GM19193 (cell line): ENCODE data around the gene CNOT9.

ENCODE experiments used
- POLR2A ChIP-seq: IDR thresholded peaks from 4 replicates; pipeline ENCODE4 v1.6.1; 2011; ENCODE audit not compliant: insufficient read depth, insufficient read length; ENCODE audit errors: extremely low read depth

The CNOT9 gene, protein sequence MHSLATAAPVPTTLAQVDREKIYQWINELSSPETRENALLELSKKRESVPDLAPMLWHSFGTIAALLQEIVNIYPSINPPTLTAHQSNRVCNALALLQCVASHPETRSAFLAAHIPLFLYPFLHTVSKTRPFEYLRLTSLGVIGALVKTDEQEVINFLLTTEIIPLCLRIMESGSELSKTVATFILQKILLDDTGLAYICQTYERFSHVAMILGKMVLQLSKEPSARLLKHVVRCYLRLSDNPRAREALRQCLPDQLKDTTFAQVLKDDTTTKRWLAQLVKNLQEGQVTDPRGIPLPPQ

DNA sequence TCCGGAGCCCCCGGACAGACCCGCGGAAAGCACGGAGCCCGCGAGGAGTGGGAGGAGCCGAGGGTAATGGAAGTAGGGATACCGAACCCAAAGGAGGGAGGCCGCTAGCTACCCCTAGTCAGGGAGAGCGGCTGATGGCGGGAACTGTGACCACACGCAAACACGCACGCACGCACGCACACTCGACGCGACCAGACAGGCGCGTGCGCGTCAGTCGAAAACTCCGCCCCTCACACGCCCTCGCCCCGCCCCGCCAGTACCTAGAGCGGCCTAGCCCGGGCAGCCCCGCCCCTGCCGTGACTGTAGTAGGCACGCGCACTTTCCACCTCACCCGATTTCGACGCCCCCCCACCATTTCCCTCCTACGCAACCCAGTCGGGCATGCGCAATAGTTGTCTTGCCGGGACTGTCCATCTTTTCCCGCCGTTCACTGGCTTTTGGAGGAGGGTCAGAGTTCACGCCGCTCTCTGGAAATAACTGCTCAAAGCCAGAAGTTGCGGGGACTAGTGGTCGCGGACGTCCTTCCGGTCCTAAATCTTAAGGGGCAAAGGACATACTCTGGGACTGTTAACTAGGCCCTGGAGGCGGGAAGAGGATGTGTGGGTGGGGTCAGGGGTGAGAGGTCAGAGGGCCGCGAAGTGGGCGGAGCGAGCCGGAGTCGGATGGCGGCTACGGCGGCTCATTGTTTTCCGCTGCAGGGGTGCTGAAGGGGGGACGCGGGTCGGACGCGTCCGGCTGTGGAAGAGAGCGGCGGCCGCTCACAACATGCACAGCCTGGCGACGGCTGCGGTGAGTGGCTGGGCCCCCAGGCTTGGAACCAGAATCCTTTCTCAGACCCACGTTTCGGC, at the start of gene CNOT9, which contains the start of gene USP37:
TSS of gene CNOT9 (plus strand) at position 650 of the 848 bp plus-strand sequence. CDS start at position 766, 116 bp downstream.
TSS of gene USP37 (minus strand) at position 162 of the 848 bp plus-strand sequence. CDS start 9,698 bp downstream, outside the sequence.
- peak; percentile 73 for TF ChIP-seq POLR2A

DNA sequence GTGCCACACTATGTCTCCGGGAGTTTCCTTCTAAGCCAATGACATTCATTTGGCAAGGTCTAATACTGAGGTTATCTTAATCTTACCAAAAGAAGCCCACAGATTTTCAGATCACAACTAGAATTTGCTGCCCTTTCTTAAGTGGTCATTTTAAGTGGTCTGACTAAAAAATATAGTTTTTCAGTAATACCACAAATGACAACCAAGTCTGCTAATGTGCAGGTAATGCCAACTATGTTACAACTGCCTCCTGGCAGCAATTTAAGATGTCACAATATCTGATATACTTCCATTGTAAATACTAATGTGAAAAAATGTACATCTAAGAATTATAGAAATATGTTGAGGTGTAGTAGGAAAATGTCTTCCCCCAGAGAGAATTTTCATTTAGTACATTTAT, 49.8 kb upstream of the CNOT9 start:
- TF ChIP-seq POLR2A = no peak

DNA sequence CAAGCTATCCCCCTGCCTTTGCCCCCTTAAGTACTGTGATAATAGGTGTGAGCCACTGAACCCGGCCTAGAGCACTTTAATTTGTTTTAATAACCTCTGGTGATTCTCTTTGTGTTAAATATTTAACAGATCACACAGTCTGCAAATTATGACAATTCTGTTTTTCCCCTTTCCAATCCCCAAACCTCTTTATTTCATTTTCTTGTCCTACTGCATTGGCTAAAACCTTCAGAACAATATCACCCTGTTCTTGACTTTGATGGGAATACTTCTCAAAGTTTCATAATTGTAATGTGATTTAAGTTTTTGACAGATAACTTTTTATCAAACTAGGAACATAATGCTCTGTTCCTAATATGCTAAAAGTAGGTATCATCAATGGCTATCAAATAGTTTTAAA, 45.0 kb upstream of the CNOT9 start:
- TF ChIP-seq POLR2A = no peak

DNA sequence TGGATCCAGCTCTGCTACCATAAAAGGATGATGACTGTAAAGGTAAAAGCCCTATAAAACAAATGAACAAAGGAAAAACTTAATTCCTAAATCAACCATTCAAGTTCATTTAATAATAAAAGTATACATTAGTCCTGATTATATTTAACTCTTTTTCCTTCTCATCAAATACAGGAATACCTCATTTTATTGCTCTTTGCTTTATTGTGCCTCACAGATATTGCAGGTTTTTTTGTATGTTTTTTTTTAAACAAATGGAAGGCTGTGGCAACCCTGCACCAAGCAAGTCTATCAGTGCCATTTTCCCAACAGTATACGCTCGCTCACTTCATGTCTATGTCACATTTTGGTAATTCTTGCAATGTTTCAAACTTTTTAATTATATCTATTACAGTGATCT, 38.6 kb upstream of the CNOT9 start:
- TF ChIP-seq POLR2A = no peak

DNA sequence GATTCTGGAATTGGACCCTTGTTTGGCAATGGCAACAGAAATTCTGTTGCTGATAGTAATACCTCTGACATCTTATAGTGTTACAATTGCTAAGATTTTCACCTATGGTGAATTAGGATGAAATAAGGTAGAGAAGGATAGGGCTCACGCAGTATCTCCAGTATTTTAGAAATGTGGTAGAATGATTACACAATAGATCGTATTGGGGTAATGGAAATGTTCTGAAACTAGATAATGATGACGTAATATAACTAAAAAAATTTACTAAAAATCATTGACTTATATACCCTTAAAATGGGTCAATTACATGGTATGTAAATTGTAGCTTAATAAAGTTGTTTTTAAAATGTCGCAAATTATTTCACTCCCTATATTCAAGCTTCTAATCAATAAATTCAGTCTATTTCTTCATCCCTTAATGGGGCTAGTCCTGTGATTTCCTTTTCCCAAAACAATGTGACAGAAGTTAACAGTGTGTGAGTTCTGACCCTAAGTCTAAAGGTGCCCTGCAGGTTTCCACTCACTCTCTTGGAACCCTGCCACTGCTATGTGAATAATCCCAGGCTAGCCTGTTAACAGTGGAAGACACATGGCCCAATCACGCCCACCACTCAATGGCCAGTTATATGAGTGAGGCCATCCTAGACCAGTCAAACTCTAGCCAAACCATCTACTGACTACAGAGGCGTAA, 31.7 kb upstream of the CNOT9 start:
- no peak for TF ChIP-seq POLR2A

DNA sequence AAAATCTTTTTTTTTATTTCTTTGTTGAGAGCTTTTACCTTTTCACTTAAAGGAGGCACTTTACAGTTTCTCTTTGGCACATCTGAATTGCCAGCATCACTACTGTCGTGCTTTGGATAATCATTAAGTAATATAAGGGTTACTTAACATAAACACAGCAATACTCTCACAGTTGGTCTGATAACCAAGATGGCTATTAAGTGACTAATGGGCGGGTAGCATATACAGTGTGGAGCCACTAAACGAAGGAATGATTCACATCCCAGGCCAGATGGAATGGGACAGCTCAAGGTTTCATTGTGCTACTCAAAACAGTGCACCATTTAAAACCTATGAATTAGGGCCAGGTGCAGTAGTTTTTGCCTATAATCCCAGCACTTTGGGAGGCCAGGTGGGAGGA, 28.6 kb upstream of the CNOT9 start:
- no peak for TF ChIP-seq POLR2A

DNA sequence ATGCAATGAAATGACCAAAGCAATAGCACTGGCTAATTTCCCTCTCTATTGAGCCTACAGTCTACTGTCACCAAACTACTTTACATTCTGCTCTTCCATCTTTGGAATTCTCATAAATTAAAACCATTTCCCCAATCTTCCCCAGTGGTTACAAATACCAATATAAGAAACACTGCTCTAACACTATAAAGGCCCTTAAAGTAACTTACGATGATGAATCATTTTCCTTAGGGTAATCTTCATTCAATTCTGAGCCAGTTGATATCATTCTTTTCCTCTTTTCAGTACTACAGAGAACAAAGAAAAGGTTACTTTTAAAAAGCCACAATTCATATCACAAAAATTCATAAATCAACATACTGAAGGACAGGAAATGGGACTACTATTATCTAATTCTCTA, 22.6 kb upstream of the CNOT9 start:
- TF ChIP-seq POLR2A = no peak

DNA sequence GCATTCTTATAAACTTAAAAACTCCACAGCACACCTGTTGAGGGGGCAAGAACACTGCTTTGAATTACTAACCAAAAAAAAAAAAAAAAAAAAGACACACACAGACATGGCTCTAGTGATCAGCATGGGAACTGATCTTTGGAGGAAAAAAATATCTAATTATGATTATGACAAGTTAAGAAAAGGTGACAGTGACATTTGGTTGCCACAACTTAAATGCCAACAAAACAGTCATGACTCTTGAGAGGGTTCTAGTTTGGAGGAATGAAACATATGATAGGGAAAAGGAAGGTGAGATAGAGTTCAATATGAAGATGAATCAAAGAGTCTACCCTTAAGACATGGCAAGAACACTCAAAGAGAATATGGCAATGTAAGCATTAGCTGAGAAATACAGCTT, 21.1 kb upstream of the CNOT9 start:
- no peak for TF ChIP-seq POLR2A

DNA sequence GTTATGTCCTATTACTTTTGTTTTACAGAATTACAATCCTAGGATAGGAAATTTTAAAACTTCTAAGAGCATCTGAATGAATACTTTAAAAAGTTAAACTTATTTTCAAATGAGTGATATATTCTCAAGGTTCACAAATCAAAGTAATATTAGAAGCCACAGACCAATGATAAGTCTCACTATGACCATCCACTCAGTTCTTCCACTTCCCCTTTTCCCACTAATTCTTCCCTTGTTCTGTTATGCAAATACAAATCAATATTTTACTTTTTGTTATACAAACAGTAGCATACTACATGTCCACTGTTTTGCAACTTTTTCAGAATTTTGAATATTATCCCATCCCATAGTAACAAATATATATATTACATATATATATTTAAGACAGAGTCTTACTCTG, 20.7 kb upstream of the CNOT9 start:
- no peak for TF ChIP-seq POLR2A

DNA sequence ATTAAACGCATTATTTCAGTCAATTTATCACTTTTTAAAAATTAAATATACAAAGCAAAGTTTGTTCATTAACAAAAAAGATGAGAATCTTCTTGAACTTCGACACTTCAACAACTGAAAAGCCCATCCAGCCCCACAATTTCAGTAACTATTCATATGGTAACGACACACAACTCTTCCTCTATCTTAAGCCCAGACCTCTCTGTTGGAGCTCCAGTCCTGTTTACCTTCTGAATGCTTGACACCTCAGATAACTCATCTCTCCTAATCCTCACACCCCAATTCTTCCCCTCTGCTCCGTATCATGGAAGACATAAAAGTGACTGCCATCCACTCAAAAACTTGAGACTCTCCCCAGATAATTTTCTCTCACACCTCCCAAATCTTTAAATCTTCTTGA, 13.1 kb upstream of the CNOT9 start:
- TF ChIP-seq POLR2A = no peak

DNA sequence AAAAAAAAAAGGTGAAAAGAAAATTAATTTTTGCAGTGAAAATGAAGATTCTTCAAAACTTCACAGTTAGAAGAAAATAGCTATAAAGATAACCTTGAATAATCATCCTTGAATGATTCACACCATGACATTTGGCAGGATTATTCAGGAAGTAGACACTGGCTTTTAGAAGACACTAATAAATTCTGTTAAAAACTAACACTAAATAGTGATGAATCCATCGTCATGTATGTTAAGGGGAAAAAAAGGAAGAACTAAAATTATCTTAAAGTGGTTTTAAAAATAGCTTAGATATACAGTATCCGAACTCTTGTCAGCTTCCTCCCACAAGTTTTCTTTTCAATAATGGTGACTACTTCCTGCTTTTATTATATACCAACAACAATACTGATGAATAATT, 10.7 kb upstream of the CNOT9 start:
- TF ChIP-seq POLR2A = no peak

DNA sequence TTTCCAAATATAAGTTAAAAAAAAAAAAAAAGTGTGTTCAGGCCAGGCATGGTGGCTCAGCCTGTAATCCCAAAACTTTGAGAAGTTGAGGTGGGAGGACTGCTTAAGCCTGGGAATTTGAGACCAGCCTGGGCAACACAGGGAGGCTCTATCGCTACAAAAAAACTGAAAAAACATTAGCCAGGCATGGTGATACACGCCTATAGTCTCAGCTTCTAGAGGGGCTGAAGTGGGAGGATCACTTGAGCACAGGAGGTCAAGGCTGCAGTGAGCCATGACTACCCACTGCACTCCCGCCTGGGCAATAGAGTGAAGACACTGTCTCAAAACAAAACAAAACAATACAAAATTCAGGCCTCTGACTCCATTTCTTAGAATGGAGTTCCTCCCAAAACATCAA, 9.7 kb upstream of the CNOT9 start:
- no peak for TF ChIP-seq POLR2A

DNA sequence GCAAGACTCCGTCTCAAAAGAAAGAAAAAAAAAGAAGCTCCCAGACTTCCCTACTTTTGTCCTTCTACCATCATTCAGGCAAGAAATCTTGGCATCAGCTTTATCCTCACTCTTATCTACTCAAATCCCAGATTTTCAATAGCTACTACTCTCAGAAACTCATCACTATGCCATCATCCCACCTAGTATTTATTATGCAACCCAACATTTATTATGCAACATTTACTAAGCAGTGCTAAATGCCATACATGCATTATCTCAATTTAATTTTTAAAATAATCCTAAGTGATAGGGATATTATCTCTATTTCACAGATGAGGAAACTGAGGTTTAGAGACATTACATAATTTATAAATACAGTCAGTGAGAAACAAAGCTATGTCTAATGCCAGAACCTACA, 4.6 kb upstream of the CNOT9 start:
- no peak for TF ChIP-seq POLR2A

DNA sequence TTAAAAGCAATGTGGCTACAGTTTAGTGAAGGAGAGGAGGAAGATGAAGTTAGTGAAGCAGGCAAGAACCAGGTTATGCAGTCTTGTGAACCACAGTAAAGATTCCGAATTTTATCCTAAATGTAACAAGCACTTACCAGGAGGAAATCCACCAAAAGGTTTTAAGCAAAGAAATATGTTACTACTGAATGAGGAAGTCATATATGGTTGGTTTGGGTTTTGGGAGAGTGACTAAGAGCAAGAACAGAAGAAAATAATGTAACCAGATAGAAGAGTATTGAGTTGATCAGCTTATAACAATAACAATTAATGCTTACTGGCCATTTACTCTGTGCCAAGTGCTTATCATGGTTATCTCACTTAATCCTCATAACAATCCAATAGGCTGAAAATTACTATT, 2.3 kb upstream of the CNOT9 start:
- no peak for TF ChIP-seq POLR2A

DNA sequence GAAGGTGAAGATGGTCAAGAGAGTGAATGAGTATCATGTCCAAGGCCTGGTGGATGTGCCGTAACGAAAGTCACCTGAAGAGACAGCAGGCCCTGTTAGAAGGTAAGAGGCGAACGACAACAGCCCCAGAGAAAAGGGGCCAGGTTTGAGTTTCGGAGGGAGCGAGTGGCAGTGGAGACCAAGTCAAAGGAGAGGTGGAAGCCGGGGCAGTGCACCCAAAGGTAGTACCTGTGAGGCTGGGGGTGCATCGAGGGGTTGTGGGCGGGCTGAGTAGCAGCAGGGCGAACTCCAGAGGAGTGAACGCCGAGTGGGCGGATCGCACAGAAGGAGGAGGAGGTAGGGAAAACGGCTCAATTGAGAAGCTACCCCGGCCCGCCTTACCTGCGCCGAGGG, 846 bp upstream of the CNOT9 start:
- no peak for TF ChIP-seq POLR2A
